Medulla oblongata (tissue), 1 donor: ENCODE data around the gene FMNL1.

Experiments used
- DNase-seq: peaks from one replicate; pipeline ENCODE4 v3.0.0-alpha.2; 2015; ENCODE audit errors: extremely low spot score

The FMNL1 gene

GRCh38 chr17:45222289-45222995, 757 bp downstream of the FMNL1 start:
- peak; percentile 9 for DNase-seq

GRCh38 chr17:45222996-45223538, 1.4 kb downstream of the FMNL1 start:
- no peak for DNase-seq

- DNase-seq = no peak
These were observed 2.1 kb downstream of the FMNL1 start for GRCh38 chr17:45223539-45224528.

GRCh38 chr17:45224671-45225050, 3.0 kb downstream of the FMNL1 start:
- DNase-seq = no peak

- DNase-seq = no peak
These were observed 3.5 kb downstream of the FMNL1 start for GRCh38 chr17:45225051-45225700.

GRCh38 chr17:45225964-45226530, 4.4 kb downstream of the FMNL1 start:
- peak; percentile 76 for DNase-seq

- DNase-seq = no peak
These were observed 4.9 kb downstream of the FMNL1 start for GRCh38 chr17:45226576-45226975.

- no peak for DNase-seq
These were observed 5.6 kb downstream of the FMNL1 start for GRCh38 chr17:45227101-45227925.

- no peak for DNase-seq
These were observed 6.5 kb downstream of the FMNL1 start for GRCh38 chr17:45227926-45228762.

- peak; percentile 82 for DNase-seq
These were observed 7.3 kb downstream of the FMNL1 start for GRCh38 chr17:45228763-45229539.

- no peak for DNase-seq
These were observed 8.2 kb downstream of the FMNL1 start for GRCh38 chr17:45229681-45230409.

GRCh38 chr17:45230410-45230786, 8.7 kb downstream of the FMNL1 start:
- DNase-seq = no peak

- no peak for DNase-seq
These were observed 9.2 kb downstream of the FMNL1 start for GRCh38 chr17:45230787-45231480.

GRCh38 chr17:45231481-45232116, 9.9 kb downstream of the FMNL1 start:
- no peak for DNase-seq

GRCh38 chr17:45232514-45233422, 11.1 kb downstream of the FMNL1 start:
- DNase-seq = no peak

- no peak for DNase-seq
These were observed 11.8 kb downstream of the FMNL1 start for GRCh38 chr17:45233423-45233924.
